GM12873 (cell line): Measurements from ENCODE around the gene MPP1.

Experiments
- TF ChIP-seq, protein P1 (sequence below): IDR thresholded peaks from 2 replicates; pipeline ENCODE4 v1.5.1; 2012; ENCODE audit warnings: low read depth, mild to moderate bottlenecking, moderate library complexity, low read length, control low read depth; ENCODE audit not compliant: insufficient read depth; ENCODE audit errors: missing control alignments

Gene MPP1

DNA sequence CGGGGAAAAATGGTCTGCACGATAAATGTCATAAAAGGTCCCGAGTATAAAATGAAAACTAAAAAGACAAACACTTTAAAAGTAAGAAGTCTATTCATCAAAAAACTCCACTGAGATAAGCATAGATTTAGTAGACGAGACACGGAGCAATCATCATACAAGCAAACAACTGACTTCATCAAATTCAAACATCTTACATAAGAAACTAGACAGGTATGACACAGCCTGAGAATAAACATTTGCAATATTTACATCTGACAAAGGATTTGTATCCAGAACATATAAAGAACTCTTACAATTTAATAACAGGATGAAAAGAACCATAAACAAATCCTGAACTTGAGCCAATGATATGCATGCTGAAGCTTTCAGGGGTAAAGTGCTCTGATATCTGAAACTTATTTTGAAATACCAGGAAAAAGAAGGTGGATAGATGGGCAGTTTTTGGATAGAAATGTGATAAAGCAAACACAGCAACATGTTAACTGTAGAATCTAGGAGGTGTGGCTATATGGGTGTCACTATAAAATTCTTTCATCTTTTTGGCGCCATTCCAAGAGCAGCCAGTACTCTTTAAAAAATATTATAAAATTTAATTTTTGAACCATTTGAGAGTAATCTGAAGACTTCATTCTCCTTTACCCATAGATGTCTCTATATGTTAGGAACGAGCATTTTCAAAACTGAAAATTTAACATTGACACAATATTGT lies 12.0 kb downstream of the MPP1 start:
- TF ChIP-seq, protein P1, sequence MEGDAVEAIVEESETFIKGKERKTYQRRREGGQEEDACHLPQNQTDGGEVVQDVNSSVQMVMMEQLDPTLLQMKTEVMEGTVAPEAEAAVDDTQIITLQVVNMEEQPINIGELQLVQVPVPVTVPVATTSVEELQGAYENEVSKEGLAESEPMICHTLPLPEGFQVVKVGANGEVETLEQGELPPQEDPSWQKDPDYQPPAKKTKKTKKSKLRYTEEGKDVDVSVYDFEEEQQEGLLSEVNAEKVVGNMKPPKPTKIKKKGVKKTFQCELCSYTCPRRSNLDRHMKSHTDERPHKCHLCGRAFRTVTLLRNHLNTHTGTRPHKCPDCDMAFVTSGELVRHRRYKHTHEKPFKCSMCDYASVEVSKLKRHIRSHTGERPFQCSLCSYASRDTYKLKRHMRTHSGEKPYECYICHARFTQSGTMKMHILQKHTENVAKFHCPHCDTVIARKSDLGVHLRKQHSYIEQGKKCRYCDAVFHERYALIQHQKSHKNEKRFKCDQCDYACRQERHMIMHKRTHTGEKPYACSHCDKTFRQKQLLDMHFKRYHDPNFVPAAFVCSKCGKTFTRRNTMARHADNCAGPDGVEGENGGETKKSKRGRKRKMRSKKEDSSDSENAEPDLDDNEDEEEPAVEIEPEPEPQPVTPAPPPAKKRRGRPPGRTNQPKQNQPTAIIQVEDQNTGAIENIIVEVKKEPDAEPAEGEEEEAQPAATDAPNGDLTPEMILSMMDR, result no peak

DNA sequence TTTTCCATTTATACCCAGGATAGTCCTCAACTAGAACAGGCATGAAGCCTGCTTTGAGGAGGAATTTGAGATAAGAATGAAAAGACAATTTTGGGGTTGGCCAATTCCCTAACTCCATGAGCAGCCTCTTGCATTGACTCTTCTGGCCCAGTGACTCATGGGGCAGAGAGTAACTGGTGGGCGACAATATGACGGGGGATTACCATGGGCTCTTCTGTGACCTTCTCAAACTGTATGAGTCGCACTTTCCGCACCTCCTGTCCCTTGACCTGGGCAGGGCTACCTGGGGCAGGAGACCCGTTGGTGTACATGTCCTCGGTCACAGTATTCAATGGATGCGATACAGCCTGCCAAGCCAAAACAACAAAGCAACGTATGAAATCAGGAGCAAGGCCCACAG lies 13.3 kb downstream of the MPP1 start:
- TF ChIP-seq, protein P1, result no peak

- TF ChIP-seq, protein P1, result no peak
These were observed 13.8 kb downstream of the MPP1 start for GRCh38 chrX:154791467-154791866.

DNA sequence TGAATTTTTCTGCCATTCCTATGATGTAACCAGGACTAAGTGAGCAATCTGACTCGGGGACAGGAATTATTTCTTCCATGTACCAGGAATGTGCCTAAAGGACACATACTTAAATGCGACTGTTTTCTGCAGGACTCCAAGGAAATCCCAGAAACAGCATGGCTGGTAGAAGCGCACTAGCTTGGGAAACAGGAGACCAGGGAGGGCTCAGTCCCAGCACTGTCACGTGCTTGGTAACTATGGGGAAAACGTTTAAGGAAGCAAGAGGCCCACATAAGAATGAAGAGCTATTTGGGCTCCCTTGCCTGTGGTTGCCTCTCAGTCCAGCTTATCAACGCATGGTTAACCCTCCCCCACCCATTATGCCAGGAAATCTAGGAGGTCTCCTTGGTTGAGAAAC lies 19.6 kb downstream of the MPP1 start:
- TF ChIP-seq, protein P1, result no peak

GRCh38 chrX:154784149-154784995 lies 20.9 kb downstream of the MPP1 start:
- TF ChIP-seq, protein P1, result no peak

DNA sequence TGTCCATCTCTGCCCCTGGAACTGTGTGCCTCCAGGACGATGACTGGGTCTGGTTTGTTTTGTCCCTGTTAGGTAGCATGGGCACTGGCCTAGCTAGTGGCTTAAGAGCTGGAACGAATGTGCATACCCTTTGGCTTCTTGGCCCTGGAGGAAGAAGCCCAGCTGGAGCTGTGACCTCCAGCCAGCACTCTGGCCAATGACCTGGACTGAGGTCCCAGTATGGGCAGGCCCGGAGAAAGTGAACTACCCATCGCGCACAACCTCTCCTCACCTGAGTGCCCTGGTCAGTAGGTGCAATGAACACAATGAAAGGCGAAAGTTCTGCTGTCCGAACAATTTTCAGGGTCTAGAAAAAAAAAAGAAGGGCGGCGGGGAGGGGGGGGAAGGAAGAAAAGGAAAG lies 24.3 kb downstream of the MPP1 start:
- TF ChIP-seq, protein P1, result no peak

- TF ChIP-seq, protein P1, result no peak
These were observed 26.0 kb downstream of the MPP1 start for GRCh38 chrX:154779261-154779660.
